Measurements from ENCODE around the gene MGP. TPM values are rescaled to one million over a fixed set of nuclear protein-coding genes. Genes with fewer than 3 reads are reported as not detected.

MGP gene
- total RNA-seq, 4 donors from 2014 or later, result 42.8 to 143 (median 80.2) TPM

DNA sequence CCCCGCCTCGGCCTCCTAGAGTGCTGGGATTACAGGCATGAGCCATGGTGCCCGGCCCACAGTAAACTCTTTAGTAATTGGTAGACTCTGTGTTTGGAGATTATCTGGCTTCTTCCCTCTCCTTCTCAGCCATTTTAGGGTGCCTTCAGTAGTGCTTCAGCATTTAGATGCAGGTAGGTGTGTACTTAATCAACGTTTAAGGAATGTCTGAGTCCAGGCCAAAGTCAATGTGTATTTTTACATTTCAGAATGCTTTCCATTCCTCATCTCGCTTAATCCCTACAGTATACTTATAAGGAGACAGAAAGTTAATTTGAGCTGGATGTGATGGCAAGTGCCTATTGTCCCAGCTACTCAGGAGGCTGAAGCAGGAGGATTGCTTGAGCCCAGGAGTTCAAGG is 20.5 kb upstream of the MGP start:
- TF ChIP-seq, protein P1, sequence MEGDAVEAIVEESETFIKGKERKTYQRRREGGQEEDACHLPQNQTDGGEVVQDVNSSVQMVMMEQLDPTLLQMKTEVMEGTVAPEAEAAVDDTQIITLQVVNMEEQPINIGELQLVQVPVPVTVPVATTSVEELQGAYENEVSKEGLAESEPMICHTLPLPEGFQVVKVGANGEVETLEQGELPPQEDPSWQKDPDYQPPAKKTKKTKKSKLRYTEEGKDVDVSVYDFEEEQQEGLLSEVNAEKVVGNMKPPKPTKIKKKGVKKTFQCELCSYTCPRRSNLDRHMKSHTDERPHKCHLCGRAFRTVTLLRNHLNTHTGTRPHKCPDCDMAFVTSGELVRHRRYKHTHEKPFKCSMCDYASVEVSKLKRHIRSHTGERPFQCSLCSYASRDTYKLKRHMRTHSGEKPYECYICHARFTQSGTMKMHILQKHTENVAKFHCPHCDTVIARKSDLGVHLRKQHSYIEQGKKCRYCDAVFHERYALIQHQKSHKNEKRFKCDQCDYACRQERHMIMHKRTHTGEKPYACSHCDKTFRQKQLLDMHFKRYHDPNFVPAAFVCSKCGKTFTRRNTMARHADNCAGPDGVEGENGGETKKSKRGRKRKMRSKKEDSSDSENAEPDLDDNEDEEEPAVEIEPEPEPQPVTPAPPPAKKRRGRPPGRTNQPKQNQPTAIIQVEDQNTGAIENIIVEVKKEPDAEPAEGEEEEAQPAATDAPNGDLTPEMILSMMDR (IDR thresholded peaks at IDR 0.05), result no peak
- TF ChIP-seq POLR2A (IDR thresholded peaks at IDR 0.05), result no peak
- H3K4me3 ChIP-seq (ENCODE audit: low read depth, poor library complexity, severe bottlenecking), result no peak overlapping the region
- 78 to 84% methylated on average over 5 of the region's 5 CpGs for WGBS, 2 donors
- intact Hi-C loops (cut with DNase I; ENCODE audit: low total_unique reads), result no loop called here
- no peak for DNase-seq (ENCODE audit: low spot score in 2 of 2)

DNA sequence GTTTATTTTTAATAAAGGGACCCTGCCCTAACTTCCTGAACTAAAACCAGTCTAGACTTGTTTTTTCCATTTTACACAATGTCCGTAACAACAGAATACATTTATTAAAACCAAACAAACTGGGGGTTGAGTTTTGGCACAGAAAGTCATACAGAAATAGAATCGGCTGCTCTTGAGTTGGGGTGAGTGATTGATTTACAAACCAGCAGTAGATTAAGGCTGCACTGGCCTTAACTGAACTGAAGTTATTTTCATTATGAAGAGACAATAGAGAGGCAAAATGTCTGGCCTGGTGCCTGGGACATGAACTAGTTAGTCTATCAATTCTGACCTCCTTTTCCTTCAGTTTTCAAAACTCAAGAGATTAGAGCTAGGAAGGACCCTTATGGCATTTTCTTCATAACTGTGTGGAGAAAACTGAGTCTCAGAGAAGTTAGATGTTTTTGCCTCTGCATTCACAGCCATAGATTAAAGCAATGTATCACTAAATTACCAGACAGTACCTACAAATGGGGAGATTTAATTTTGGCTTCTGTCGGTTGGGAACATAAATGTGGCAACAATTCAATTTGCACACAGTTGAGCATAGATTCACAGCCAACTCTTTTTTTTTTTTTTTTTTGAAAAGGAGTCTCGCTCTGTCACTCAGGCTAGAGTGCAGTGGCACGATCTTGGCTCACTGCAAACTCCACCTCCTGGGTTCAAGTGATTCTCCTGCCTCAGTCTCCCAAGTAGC is 19.8 kb upstream of the MGP start:
- WGBS, 2 donors, result 26% methylated on average over 5 of the region's 5 CpGs
- no peak overlapping the region for H3K4me3 ChIP-seq (ENCODE audit: low read depth, poor library complexity, severe bottlenecking)
- no peak for DNase-seq (ENCODE audit: low spot score in 2 of 2)
- intact Hi-C loops (cut with DNase I; ENCODE audit: low total_unique reads), result no loop called here
- TF ChIP-seq, protein P1 (IDR thresholded peaks at IDR 0.05), result no peak
- TF ChIP-seq POLR2A (IDR thresholded peaks at IDR 0.05), result no peak

DNA sequence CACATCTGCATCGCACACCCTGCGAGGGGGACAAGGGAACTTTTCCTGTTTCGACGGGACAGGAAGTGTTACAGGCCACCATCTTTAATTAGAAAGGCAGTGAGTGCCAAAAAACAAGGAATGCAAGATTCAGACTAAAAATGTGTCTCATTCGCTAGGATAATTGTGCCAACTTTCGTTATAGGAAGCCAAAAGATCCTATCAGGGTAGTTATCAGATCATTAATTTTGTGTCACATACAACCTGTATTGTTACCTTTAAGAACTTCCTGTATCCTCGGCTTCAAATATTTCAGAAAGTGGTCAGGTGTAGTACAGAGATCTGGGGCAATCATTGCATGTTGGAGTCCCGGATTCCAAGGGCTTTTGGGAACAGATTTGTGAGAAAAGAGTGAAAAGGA is 19.2 kb upstream of the MGP start:
- intact Hi-C loops (cut with DNase I; ENCODE audit: low total_unique reads), result no loop called here
- no peak for DNase-seq (ENCODE audit: low spot score in 2 of 2)
- no peak for TF ChIP-seq POLR2A (IDR thresholded peaks at IDR 0.05)
- TF ChIP-seq, protein P1 (IDR thresholded peaks at IDR 0.05), result no peak
- 34 to 36% methylated on average over 8 of the region's 8 CpGs for WGBS, 2 donors
- H3K4me3 ChIP-seq (ENCODE audit: low read depth, poor library complexity, severe bottlenecking), result no peak overlapping the region

DNA sequence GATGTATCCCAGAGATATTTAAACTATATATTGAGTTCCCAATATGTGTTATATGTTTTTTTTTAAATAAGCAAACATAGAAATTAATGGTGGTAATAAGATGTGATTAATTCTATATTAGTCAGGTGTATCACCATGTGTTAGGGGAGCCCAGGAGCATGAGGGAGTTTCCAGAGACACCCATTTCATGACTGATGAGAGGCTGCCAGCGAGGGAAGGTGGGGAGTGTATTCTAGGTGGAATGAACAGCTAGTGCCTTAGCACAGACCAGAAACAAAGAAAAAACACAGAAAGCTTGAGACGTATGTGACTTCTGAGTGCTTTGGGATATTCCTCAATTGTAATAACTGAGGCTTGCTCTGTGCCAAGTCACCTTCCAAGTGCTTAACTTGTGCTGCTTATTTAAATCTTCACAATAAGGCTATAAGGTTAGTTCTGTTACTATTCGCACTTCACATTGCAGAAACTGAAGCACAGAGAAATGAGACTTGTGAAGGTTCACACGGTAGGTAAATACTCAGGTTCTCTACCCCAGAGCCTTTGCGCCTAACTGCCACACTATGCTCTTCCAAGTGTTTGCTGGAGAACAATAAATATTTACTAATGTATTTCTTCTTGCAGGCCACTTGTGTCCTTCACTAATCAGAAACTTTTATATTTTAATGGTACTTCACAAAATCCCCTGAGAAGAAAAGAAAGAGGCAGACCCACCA is 17.9 kb upstream of the MGP start:
- H3K4me3 ChIP-seq (ENCODE audit: low read depth, poor library complexity, severe bottlenecking), result no peak overlapping the region
- intact Hi-C loops (cut with DNase I; ENCODE audit: low total_unique reads), result no loop called here
- 82 to 87% methylated on average over 5 of the region's 5 CpGs for WGBS, 2 donors
- DNase-seq (ENCODE audit: low spot score in 2 of 2), result no peak
- TF ChIP-seq, protein P1 (IDR thresholded peaks at IDR 0.05), result no peak
- TF ChIP-seq POLR2A (IDR thresholded peaks at IDR 0.05), result no peak

DNA sequence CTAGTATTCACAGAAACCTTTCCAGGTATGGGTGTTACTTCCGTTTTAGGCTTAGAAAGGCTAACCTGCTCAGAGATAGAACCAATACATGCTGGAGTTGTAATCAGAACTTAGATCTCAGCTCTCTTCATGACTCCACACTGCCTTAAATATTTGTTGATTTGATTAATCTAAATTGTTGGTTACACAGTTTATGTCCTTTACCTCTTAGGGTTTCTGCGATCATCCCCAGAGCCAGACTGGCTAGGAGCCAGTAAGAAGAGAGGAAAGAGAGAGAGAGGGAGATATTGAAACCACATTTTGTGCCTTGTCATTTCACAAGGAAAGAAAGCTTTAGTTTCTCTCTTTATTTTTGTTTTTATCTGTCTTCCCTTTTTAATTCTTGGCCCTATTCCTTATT is 16.8 kb upstream of the MGP start:
- WGBS, 2 donors, result 32 to 33% methylated on average over 2 of the region's 2 CpGs
- TF ChIP-seq, protein P1 (IDR thresholded peaks at IDR 0.05), result no peak
- no peak for TF ChIP-seq POLR2A (IDR thresholded peaks at IDR 0.05)
- intact Hi-C loops (cut with DNase I; ENCODE audit: low total_unique reads), result no loop called here
- no peak for DNase-seq (ENCODE audit: low spot score in 2 of 2)
- no peak overlapping the region for H3K4me3 ChIP-seq (ENCODE audit: low read depth, poor library complexity, severe bottlenecking)

All from lower leg skin (tissue), 4 donors.